ENCODE data around the gene ARHGAP29.

DNA sequence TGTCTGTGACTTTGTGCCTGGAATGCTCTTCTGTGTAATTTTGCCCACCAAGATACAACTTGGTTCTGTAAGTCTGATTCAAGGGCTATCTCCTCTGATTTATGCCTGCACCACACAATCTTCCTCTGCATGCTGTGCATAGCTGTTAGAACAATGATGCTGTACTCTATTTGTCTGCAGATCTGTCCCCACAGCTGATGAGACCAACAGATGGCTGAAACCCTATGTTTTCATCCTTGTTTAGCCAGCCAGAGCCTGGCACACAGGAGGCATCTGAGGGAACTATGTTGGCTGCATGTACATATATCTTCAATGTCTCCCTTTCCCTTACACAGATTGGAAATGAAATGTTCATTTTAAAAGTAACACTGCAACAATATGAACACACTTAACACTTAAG lies 58.5 kb downstream of the ARHGAP29 start:
- no peak for TF ChIP-seq YY1 (IDR thresholded peaks at IDR 0.05; ENCODE audit: insufficient read depth, insufficient read length)
- TF ChIP-seq ZNF274 (IDR thresholded peaks at IDR 0.05; ENCODE audit: low read depth, low read length): no peak
- TF ChIP-seq SUZ12 (IDR thresholded peaks at IDR 0.05; ENCODE audit: extremely low read depth, insufficient read depth, insufficient read length): no peak

All from NT2/D1 (cell line).